K562 (cell line): ENCODE measurements around the gene SARS2. TPM values are rescaled to one million over a fixed set of nuclear protein-coding genes. Genes with fewer than 3 reads are reported as not detected.

Source experiments
- ATAC-seq: fragments of 200-7000 bp; cut with Tn5 transposase; 3 replicates; pipeline ENCODE4 v1.9.1; 2020; ENCODE audit warnings: moderate library complexity
- BruUV-seq: library from RNA; stranded (reverse); fragments of 400-500 nt; replicated peaks from 2 replicates; lab custom pipeline; 2021; lab: Mats Ljungman, UMichigan
- CTCF ChIA-PET: fragments of 300-600 bp; formaldehyde crosslinking; extraction: SDS; loops from one replicate; lab custom pipeline; 2021; ENCODE audit warnings: low intra/inter-chr PET ratio; lab: Yijun Ruan, JAX
- POLR2A ChIA-PET: fragments of 300-600, 350-650 bp; sonication (Branson Sonifier 250); formaldehyde crosslinking; extraction: SDS; loops from one replicate; lab custom pipeline; 2021; ENCODE audit warnings: antibody characterized with exemption, inconsistent platforms; lab: Yijun Ruan, JAX
- DNase-seq, 4 experiments: peaks; one replicate each; pipeline versions ENCODE4 v3.0.0 to v3.0.0-alpha.2; 2011 to 2018; ENCODE audit warnings: low spot score in 3 of 4, mixed read lengths in 3 of 4; ENCODE audit errors: extremely low read depth in 1 of 4
- FAIRE-seq: peaks from 2 replicates; lab custom pipeline; 2011; peaks lifted over from hg19 to GRCh38; lab: Jason Lieb, UNC
- H2AFZ ChIP-seq: 2 replicates; pipeline ENCODE4 v1.6.0; 2011; ENCODE audit warnings: low read depth, low read length, control low read depth, inconsistent platforms
- H3K27ac ChIP-seq: fragments of 200-600 bp; 3 replicates; pipeline ENCODE4 v1.8.0; 2011; ENCODE audit warnings: low read depth, mild to moderate bottlenecking, control low read depth, inconsistent platforms, low read length, moderate library complexity, mixed read lengths; ENCODE audit errors: extremely low read depth
- H3K27me3 ChIP-seq, 2 experiments: fragments of 300-600 bp in 1 of 2; 2 replicates in 1 of 2; 3 replicates in 1 of 2; pipeline versions ENCODE4 v1.6.0 to v1.8.0; 2011; ENCODE audit warnings: inconsistent platforms in 2 of 2, low read length in 2 of 2, mild to moderate bottlenecking in 1 of 2, mixed read lengths in 1 of 2, moderate library complexity in 1 of 2; ENCODE audit not compliant: control insufficient read depth in 2 of 2, insufficient read depth in 2 of 2
- H3K36me3 ChIP-seq: fragments of 300-600 bp; 3 replicates; pipeline ENCODE4 v1.8.0; 2011; ENCODE audit warnings: mild to moderate bottlenecking, low read length, inconsistent platforms; ENCODE audit not compliant: control insufficient read depth, insufficient read depth
- H3K4me1 ChIP-seq, 2 experiments: fragments of 200-600 bp in 1 of 2; replicated peaks in 1 of 2; 2 replicates in 1 of 2; 3 replicates in 1 of 2; pipeline versions ENCODE4 v1.5.1 to v1.8.0; 2011; ENCODE audit warnings: inconsistent platforms in 2 of 2, low read length in 2 of 2, mild to moderate bottlenecking in 1 of 2, mixed read lengths in 1 of 2, moderate library complexity in 1 of 2; ENCODE audit not compliant: control insufficient read depth in 2 of 2, insufficient read depth in 2 of 2
- H3K4me2 ChIP-seq: 2 replicates; pipeline ENCODE4 v1.6.1; 2011; ENCODE audit warnings: low read length, control low read depth, inconsistent platforms, mixed read lengths; ENCODE audit not compliant: insufficient read depth
- H3K4me3 ChIP-seq: fragments of 200-600 bp; sonication (generic), shearing (Covaris generic); 2 replicates; pipeline ENCODE4 v1.5.1; 2016; ENCODE audit warnings: control low read depth, inconsistent platforms
- H3K79me2 ChIP-seq: fragments of 200-600 bp; 3 replicates; pipeline ENCODE4 v1.8.0; 2011; ENCODE audit warnings: low read length, inconsistent platforms; ENCODE audit not compliant: control insufficient read depth, insufficient read depth
- H3K9ac ChIP-seq, 2 experiments: 2 replicates each; pipeline versions ENCODE4 v1.6.0 to v1.6.1; 2011; ENCODE audit warnings: low read depth in 2 of 2, low read length in 2 of 2, control low read depth in 1 of 2, inconsistent platforms in 1 of 2, mild to moderate bottlenecking in 1 of 2, mixed read lengths in 1 of 2; ENCODE audit not compliant: insufficient read depth in 1 of 2
- H3K9me1 ChIP-seq: one replicate; pipeline ENCODE4 v1.6.0; 2011; ENCODE audit warnings: inconsistent platforms, mild to moderate bottlenecking, low read length, moderate library complexity; ENCODE audit not compliant: control insufficient read depth, insufficient read depth
- H3K9me3 ChIP-seq: replicated peaks from 2 replicates; pipeline ENCODE4 v1.5.1; 2011; ENCODE audit warnings: low read depth, low read length, inconsistent platforms; ENCODE audit not compliant: control insufficient read depth, insufficient read depth
- H4K20me1 ChIP-seq: replicated peaks from 2 replicates; pipeline ENCODE4 v1.6.1; 2011; ENCODE audit warnings: low read length, inconsistent platforms, mixed read lengths; ENCODE audit not compliant: control insufficient read depth, insufficient read depth
- BCOR ChIP-seq: fragments of 450-650 bp; IDR thresholded peaks from 2 replicates; pipeline ENCODE4 v1.6.1; 2016
- CSDE1 ChIP-seq, 2 experiments: fragments of 450-650 bp; IDR thresholded peaks; 2 replicates each; pipeline ENCODE4 v1.6.1; 2016; ENCODE audit warnings: mild to moderate bottlenecking in 1 of 2
- HDAC3 ChIP-seq: fragments of 450-650 bp; IDR thresholded peaks from 2 replicates; pipeline ENCODE4 v1.6.1; 2018; ENCODE audit warnings: borderline replicate concordance, mild to moderate bottlenecking, moderate library complexity; ENCODE audit not compliant: partially characterized antibody
- RBM25 ChIP-seq: fragments of 200-400 bp; formaldehyde crosslinking; IDR thresholded peaks from 2 replicates; pipeline ENCODE4 v1.6.1; 2018; ENCODE audit warnings: low read length, low read depth, moderate library complexity; ENCODE audit not compliant: severe bottlenecking
- ZNF121 ChIP-seq: sonication (generic); formaldehyde crosslinking; conservative IDR thresholded peaks from 2 replicates; pipeline ENCODE4 v1.8.0; 2022; ENCODE audit warnings: missing genetic modification reagents
- WGBS: fragments of 100-300 bp; shearing (Covaris generic); methylation state at CpG from one replicate; pipeline ENCODE4 v1.1.6; 2016; ENCODE audit warnings: low coverage, mixed read lengths; ENCODE audit not compliant: insufficient coverage; ENCODE audit errors: missing lambda C conversion rate; 5-methylcytosine and 5-hydroxymethylcytosine counted together
- in situ Hi-C: fragments of 300-500 bp; cut with MboI; formaldehyde crosslinking; loops from 4 replicates; pipeline ENCODE4 v1.15.0; 2018; ENCODE audit warnings: inconsistent platforms, mixed read lengths
- intact Hi-C: fragments of 100-400 bp; cut with micrococcal nuclease; formaldehyde crosslinking; loops from 2 replicates; pipeline ENCODE4 v1.14.2; 2022
- polyA plus RNA-seq, 8 experiments: library from polyadenylated mRNA; depleted of rRNA in 4 of 8; stranded (reverse) in 5 of 8; unstranded in 3 of 8; fragments of >200 nt; fragmentation: Nextera tagmentation in 2 of 8; fragmentation: Illumina TruSeq in 1 of 8; extraction: Ambion mirVana in 2 of 8; extraction: Trizol in 1 of 8; gene quantifications; 2 replicates each; pipeline versions ENCODE4 v1.2.1 to v1.2.3, GENCODE V29; 2011 to 2014; ENCODE audit warnings: inconsistent platforms in 1 of 8, missing spikeins in 1 of 8
- total RNA-seq, 7 experiments: library from RNA; depleted of rRNA in 6 of 7; stranded (reverse); fragments of >200 nt in 6 of 7; fragmentation: Illumina TruSeq in 2 of 7; extraction: Trizol in 2 of 7; gene quantifications; 2 replicates each; pipeline versions ENCODE4 v1.2.1 to v1.2.3, GENCODE V29; 2011 to 2021; ENCODE audit warnings: low replicate concordance in 1 of 7

The SARS2 gene
- total and polyA plus RNA-seq, 9 of the 15 experiments (the other 6 are each of a cell fraction or from before 2014, with no cell fraction given), result 3.1 to 59.1 (median 31.7) TPM

DNA sequence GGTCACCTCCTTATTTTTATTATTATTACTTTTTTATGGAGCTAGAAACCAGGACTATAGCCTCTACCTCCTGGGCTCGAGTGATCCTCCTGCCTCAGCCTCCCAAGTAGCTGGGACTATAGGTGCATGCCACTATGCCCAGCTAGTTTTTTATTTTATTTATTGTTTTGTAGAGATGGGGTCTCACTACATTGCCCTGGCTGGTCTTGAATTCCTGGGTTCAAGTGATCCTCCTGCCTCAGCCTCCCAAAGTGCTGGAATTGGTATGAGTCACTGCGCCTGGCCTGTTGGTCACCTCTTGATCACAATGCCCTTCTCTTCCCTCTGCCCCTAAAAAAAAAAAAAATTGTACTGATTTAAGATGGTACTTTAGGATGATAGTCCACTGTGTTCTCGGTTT, 20.6 kb upstream of the SARS2 start:
- ATAC-seq (no peak), FAIRE-seq (no peak), DNase-seq (no peak)
- Histone ChIP-seq H3K4me3 (no peak overlapping the region), H2AFZ (no peak overlapping the region), H3K79me2 (no peaks in the 10 kb centered on the region), H3K9ac (no peak overlapping the region), H3K4me2 (no peak overlapping the region), H3K9me1 (no peaks in the 10 kb centered on the region), H4K20me1 (no peaks in the 10 kb centered on the region), H3K27ac (no peak overlapping the region), H3K27me3 (no peaks in the 10 kb centered on the region), H3K4me1 (peaks cover 0 to 8% of the 10 kb centered on the region in 2 experiments; a peak in 2 of 5 replicates), H3K9me3 (no peaks in the 10 kb centered on the region), H3K36me3 (peaks cover 17% of the 10 kb centered on the region; the same call in 1 of the 3 replicates)
- TF ChIP-seq BCOR (0 out of 2 replicates have a peak, but pooled peaks have one; percentile 12), ZNF121 (CRISPR knock-in tag) (peak; percentile 89), RBM25 (peak; percentile 36), CSDE1 (IDR thresholded peaks at IDR 0.05) (no peak), HDAC3 (no peak)
- ChIA-PET POLR2A (interaction anchor here (0.6 to 0.7 kb wide), 2 partner anchors 8 to 13 kb away, joined by 3 read pairs; no protein-coding TSS in a partner anchor), CTCF (interaction anchor here (0.6 to 0.9 kb wide), 2 partner anchors 548 to 608 kb away, joined by 5 to 7 read pairs; partner anchors contain the start of gene FAM98C)
- no TSS peak for BruUV-seq
- in situ Hi-C loops, result no loop called here
- WGBS, result 87% methylated on average over 3 of the region's 3 CpGs
- intact Hi-C loops, result loop anchor here (5.0 kb wide), 1 partner anchor 549 kb away; the partner anchor contains the start of gene FAM98C
